Hematopoietic multipotent progenitor cell treated with erythropoietin and hydrocortisone succinate and interleukin-3 and kit ligand, for 17 days (in vitro differentiated cells): Measurements from ENCODE around the gene P2RY12.

Source experiments
- DNase-seq: peaks from one replicate; pipeline ENCODE4 v3.0.0-alpha.2; 2015; ENCODE audit warnings: low spot score

The P2RY12 gene

GRCh38 chr3:151384741-151385174 is at the start of gene P2RY12:
TSS of gene P2RY12 (minus strand) at chr3:151384753. CDS start at chr3:151338845, 45,908 bp downstream.
- no peak for DNase-seq

- DNase-seq = no peak
Observed at GRCh38 chr3:151432616-151433372, 48.2 kb upstream of the P2RY12 start.

- no peak for DNase-seq
Observed at GRCh38 chr3:151431940-151432339, 47.4 kb upstream of the P2RY12 start.

- DNase-seq = no peak
Observed at GRCh38 chr3:151430821-151431484, 46.4 kb upstream of the P2RY12 start.

- DNase-seq = no peak
Observed at GRCh38 chr3:151428386-151428785, 43.8 kb upstream of the P2RY12 start.

GRCh38 chr3:151426341-151426657 is 41.7 kb upstream of the P2RY12 start:
- DNase-seq = no peak

- DNase-seq = no peak
Observed at GRCh38 chr3:151425627-151426340, 41.2 kb upstream of the P2RY12 start.

GRCh38 chr3:151423091-151423490 is 38.5 kb upstream of the P2RY12 start:
- DNase-seq = no peak

GRCh38 chr3:151421938-151422337 is 37.4 kb upstream of the P2RY12 start:
- DNase-seq = no peak

- no peak for DNase-seq
Observed at GRCh38 chr3:151419806-151420205, 35.3 kb upstream of the P2RY12 start.

- no peak for DNase-seq
Observed at GRCh38 chr3:151415289-151415688, 30.7 kb upstream of the P2RY12 start.

- DNase-seq = no peak
Observed at GRCh38 chr3:151412989-151413388, 28.4 kb upstream of the P2RY12 start.

GRCh38 chr3:151410891-151411559 is 26.5 kb upstream of the P2RY12 start:
- no peak for DNase-seq

GRCh38 chr3:151407928-151408327 is 23.4 kb upstream of the P2RY12 start:
- no peak for DNase-seq

- no peak for DNase-seq
Observed at GRCh38 chr3:151404316-151404715, 19.8 kb upstream of the P2RY12 start.

GRCh38 chr3:151403246-151403645 is 18.7 kb upstream of the P2RY12 start:
- DNase-seq = no peak

- DNase-seq = no peak
Observed at GRCh38 chr3:151402349-151402748, 17.8 kb upstream of the P2RY12 start.

- DNase-seq = no peak
Observed at GRCh38 chr3:151400341-151400740, 15.8 kb upstream of the P2RY12 start.

GRCh38 chr3:151398895-151399294 is 14.3 kb upstream of the P2RY12 start:
- DNase-seq = no peak

GRCh38 chr3:151395806-151396205 is 11.3 kb upstream of the P2RY12 start:
- no peak for DNase-seq

- no peak for DNase-seq
Observed at GRCh38 chr3:151394611-151395010, 10.1 kb upstream of the P2RY12 start.

- no peak for DNase-seq
Observed at GRCh38 chr3:151393941-151394340, 9.4 kb upstream of the P2RY12 start.
